ENCODE results near the gene VAPB.
A peak's percentile ranks its signal among the peaks of the same experiment; 100 is the strongest.

VAPB gene

GRCh38 chr20:58438970-58439808 is 50.2 kb downstream of the VAPB start:
- no peak for DNase-seq

GRCh38 chr20:58440021-58440767 is 51.2 kb downstream of the VAPB start:
- DNase-seq = no peak

- DNase-seq = no peak
Measured at GRCh38 chr20:58441723-58442122, 52.7 kb downstream of the VAPB start.

GRCh38 chr20:58444746-58445255 is 55.8 kb downstream of the VAPB start:
- DNase-seq = no peak

- DNase-seq = no peak
Measured at GRCh38 chr20:58446264-58446959, 57.4 kb downstream of the VAPB start.

- no peak for DNase-seq
Measured at GRCh38 chr20:58446960-58447265, 57.9 kb downstream of the VAPB start.

GRCh38 chr20:58447511-58448391 is 58.7 kb downstream of the VAPB start:
- DNase-seq = peak; percentile 62

GRCh38 chr20:58448958-58449357 is 59.9 kb downstream of the VAPB start:
- DNase-seq = no peak

GRCh38 chr20:58449681-58450221 is 60.7 kb downstream of the VAPB start:
- no peak for DNase-seq

- DNase-seq = no peak
Measured at GRCh38 chr20:58450254-58450653, 61.2 kb downstream of the VAPB start.

- DNase-seq = no peak
Measured at GRCh38 chr20:58452667-58453255, 63.7 kb downstream of the VAPB start.

- DNase-seq = no peak
Measured at GRCh38 chr20:58453391-58453790, 64.4 kb downstream of the VAPB start.

GRCh38 chr20:58454460-58454859 is 65.4 kb downstream of the VAPB start:
- no peak for DNase-seq

- DNase-seq = no peak
Measured at GRCh38 chr20:58457083-58457695, 68.2 kb downstream of the VAPB start.

GRCh38 chr20:58458342-58459057 is 69.5 kb downstream of the VAPB start:
- DNase-seq = peak; percentile 27

- DNase-seq = no peak
Measured at GRCh38 chr20:58459058-58459750, 70.2 kb downstream of the VAPB start.

- DNase-seq = no peak
Measured at GRCh38 chr20:58461104-58461503, 72.1 kb downstream of the VAPB start.

GRCh38 chr20:58461899-58462298 is 72.9 kb downstream of the VAPB start:
- no peak for DNase-seq

GRCh38 chr20:58463256-58463655 is 74.2 kb downstream of the VAPB start:
- no peak for DNase-seq

GRCh38 chr20:58464838-58465237 is 75.8 kb downstream of the VAPB start:
- no peak for DNase-seq
